Measurements from ENCODE around the gene PHACTR4. TPM values are rescaled to one million over a fixed set of nuclear protein-coding genes. Genes with fewer than 3 reads are reported as not detected.
"Not testable (repeated sequence)": the region's sequence is repeated elsewhere in the genome, so short reads cannot be mapped to it uniquely, and the experiment has no call there.

PHACTR4 gene
- total RNA-seq, 1 experiment from 2014 or later = 52.9 TPM

GRCh38 chr1:28470146-28470545 is 100.6 kb downstream of the PHACTR4 start:
- no peak for DNase-seq (ENCODE audit: low spot score)
- TF ChIP-seq AFF4 (CRISPR knock-in tag; IDR thresholded peaks at IDR 0.05; ENCODE audit: borderline replicate concordance) (no peak), TCF7 (CRISPR knock-in tag; IDR thresholded peaks at IDR 0.05; ENCODE audit: low read depth) (no peak), ERG (CRISPR knock-in tag; IDR thresholded peaks at IDR 0.05) (no peak), CREM (CRISPR knock-in tag; IDR thresholded peaks at IDR 0.05) (no peak), ZNF138 (CRISPR knock-in tag; conservative IDR thresholded peaks at IDR 0.05) (no peak), ESRRA (CRISPR knock-in tag; IDR thresholded peaks at IDR 0.05; ENCODE audit: borderline replicate concordance) (no peak), NR1H2 (CRISPR knock-in tag; IDR thresholded peaks at IDR 0.05) (no peak), ZMAT4 (CRISPR knock-in tag; IDR thresholded peaks at IDR 0.05) (no peak), ZNF121 (CRISPR knock-in tag; IDR thresholded peaks at IDR 0.05) (no peak), CTCF (IDR thresholded peaks at IDR 0.05) (no peak), OVOL2 (CRISPR knock-in tag; IDR thresholded peaks at IDR 0.05; ENCODE audit: borderline replicate concordance) (no peak), ZNF425 (CRISPR knock-in tag; conservative IDR thresholded peaks at IDR 0.05) (no peak)
- CTCF ChIA-PET = no interaction called here
- Mint-ChIP-seq H3K36me3 (peaks cover 36% of the 10 kb centered on the region), H3K4me1 (no peaks in the 10 kb centered on the region), H3K27me3 (ENCODE audit: low read depth) (no peaks in the 10 kb centered on the region), H3K27ac (no peak overlapping the region), H3K9me3 (no peaks in the 10 kb centered on the region), H3K4me3 (no peak overlapping the region)
- ATAC-seq = no peak
- POLR2A ChIA-PET = no interaction called here

- H3K9me3 Mint-ChIP-seq = not testable (repeated sequence)
Observed at GRCh38 chr1:28479497-28479896, 110.0 kb downstream of the PHACTR4 start.

GRCh38 chr1:28480308-28480707 is 110.8 kb downstream of the PHACTR4 start:
- Mint-ChIP-seq H3K27me3 (ENCODE audit: low read depth) (no peaks in the 10 kb centered on the region), H3K36me3 (peaks cover 46% of the 10 kb centered on the region), H3K27ac (no peak overlapping the region), H3K9me3 (no peaks in the 10 kb centered on the region), H3K4me3 (no peak overlapping the region), H3K4me1 (no peaks in the 10 kb centered on the region)
- CTCF ChIA-PET = interaction anchor here (1.5 kb wide), 1 partner anchor 232 kb away, joined by 4 read pairs; no protein-coding TSS in a partner anchor
- ATAC-seq (no peak), DNase-seq (ENCODE audit: low spot score) (no peak)
- POLR2A ChIA-PET = no interaction called here
- TF ChIP-seq IRF1 (CRISPR knock-in tag; IDR thresholded peaks at IDR 0.05) (no peak), ATF3 (CRISPR knock-in tag; conservative IDR thresholded peaks at IDR 0.05) (no peak), AR (CRISPR knock-in tag; IDR thresholded peaks at IDR 0.05) (no peak), ZSCAN18 (CRISPR knock-in tag; IDR thresholded peaks at IDR 0.05) (no peak), NR3C1 (CRISPR knock-in tag; conservative IDR thresholded peaks at IDR 0.05; ENCODE audit: low read depth) (no peak)

More at GRCh38 chr1:28479497-28479896, 110.0 kb downstream of the PHACTR4 start:
- H3K27ac Mint-ChIP-seq; POLR2A ChIA-PET; ATAC-seq; DNase-seq (ENCODE audit: low spot score); H3K4me1 Mint-ChIP-seq; H3K27me3 Mint-ChIP-seq (ENCODE audit: low read depth); H3K4me3 Mint-ChIP-seq: not testable (repeated sequence)
- peaks cover 49% of the 10 kb centered on the region for H3K36me3 Mint-ChIP-seq
- CTCF ChIA-PET = interaction anchor here (0.7 to 1.5 kb wide), 2 partner anchors 65 to 231 kb away, joined by 4 read pairs; no protein-coding TSS in a partner anchor
